HEK293 (cell line): Measurements from ENCODE around the gene LRBA.

Experiments used
- CTCF ChIA-PET: fragments of 350-600 bp; formaldehyde crosslinking; extraction: SDS; loops from one replicate; lab custom pipeline; 2021; ENCODE audit warnings: antibody characterized with exemption; lab: Yijun Ruan, JAX
- POLR2A ChIA-PET: fragments of 300-600 bp; formaldehyde crosslinking; extraction: SDS; loops from one replicate; lab custom pipeline; 2020; ENCODE audit warnings: antibody characterized with exemption, inconsistent platforms; lab: Yijun Ruan, JAX
- H3K27ac ChIP-seq: fragments of 200-500 bp; sonication (Bioruptor generic); 2 replicates; pipeline ENCODE4 v1.5.1; 2014; ENCODE audit warnings: low read depth, low read length, control low read depth, inconsistent platforms; ENCODE audit errors: extremely low read depth
- H3K36me3 ChIP-seq, 2 experiments: fragments of 200-500 bp in 1 of 2; sonication (Bioruptor generic) in 1 of 2; 1 replicate in 1 of 2; 2 replicates in 1 of 2; pipeline ENCODE4 v1.5.1; 2014 to 2017; ENCODE audit warnings: inconsistent platforms in 2 of 2, low read length in 2 of 2; ENCODE audit not compliant: control insufficient read depth in 2 of 2, insufficient read depth in 1 of 2
- H3K4me1 ChIP-seq: fragments of 200-500 bp; sonication (Bioruptor generic); 2 replicates; pipeline ENCODE4 v1.5.1; 2014; ENCODE audit warnings: mild to moderate bottlenecking, low read length, inconsistent platforms; ENCODE audit not compliant: control insufficient read depth, insufficient read depth
- H3K4me3 ChIP-seq: 2 replicates; pipeline ENCODE4 v1.5.1; 2011; ENCODE audit warnings: low read depth, mild to moderate bottlenecking, control low read depth, low read length, moderate library complexity
- H3K9me3 ChIP-seq: fragments of 200-500 bp; sonication (Bioruptor generic); 2 replicates; pipeline ENCODE4 v1.5.1; 2014; ENCODE audit warnings: low read depth, low read length, inconsistent platforms; ENCODE audit not compliant: control insufficient read depth, insufficient read depth
- FEZF1 ChIP-seq: fragments of 450-650 bp; formaldehyde crosslinking; IDR thresholded peaks from 2 replicates; pipeline ENCODE4 v1.5.1; 2016; ENCODE audit warnings: missing biosample characterization, missing genetic modification characterization
- MEIS1 ChIP-seq: sonication (generic); formaldehyde crosslinking; IDR thresholded peaks from 2 replicates; pipeline ENCODE4 v1.8.1; 2022; ENCODE audit warnings: missing genetic modification reagents, mild to moderate bottlenecking, borderline replicate concordance
- PRDM4 ChIP-seq: fragments of 450-650 bp; formaldehyde crosslinking; IDR thresholded peaks from 2 replicates; pipeline ENCODE4 v1.5.1; 2017; ENCODE audit warnings: missing biosample characterization, missing genetic modification characterization
- PRDM6 ChIP-seq: fragments of 450-650 bp; formaldehyde crosslinking; IDR thresholded peaks from 2 replicates; pipeline ENCODE4 v1.5.1; 2017; ENCODE audit warnings: missing biosample characterization, missing genetic modification characterization
- REST ChIP-seq: fragments of 450-650 bp; formaldehyde crosslinking; IDR thresholded peaks from 2 replicates; pipeline ENCODE4 v1.5.1; 2016; ENCODE audit warnings: missing biosample characterization, missing genetic modification characterization
- ZFHX2 ChIP-seq: fragments of 450-650 bp; formaldehyde crosslinking; conservative IDR thresholded peaks from 2 replicates; pipeline ENCODE4 v1.5.1; 2016; ENCODE audit warnings: missing biosample characterization, missing genetic modification characterization
- ZNF121 ChIP-seq: fragments of 450-650 bp; formaldehyde crosslinking; IDR thresholded peaks from 2 replicates; pipeline ENCODE4 v1.5.1; 2016; ENCODE audit warnings: missing biosample characterization, missing genetic modification characterization
- ZNF211 ChIP-seq: fragments of 450-650 bp; formaldehyde crosslinking; IDR thresholded peaks from 2 replicates; pipeline ENCODE4 v1.5.1; 2016; ENCODE audit warnings: low read depth, missing biosample characterization, missing genetic modification characterization
- ZNF391 ChIP-seq: fragments of 450-650 bp; formaldehyde crosslinking; IDR thresholded peaks from 2 replicates; pipeline ENCODE4 v1.5.1; 2016; ENCODE audit warnings: low read depth, missing biosample characterization, missing genetic modification characterization, borderline replicate concordance
- ZNF423 ChIP-seq: fragments of 450-650 bp; formaldehyde crosslinking; IDR thresholded peaks from 2 replicates; pipeline ENCODE4 v1.5.1; 2016; ENCODE audit warnings: missing biosample characterization, missing genetic modification characterization
- ZNF449 ChIP-seq: fragments of 450-650 bp; formaldehyde crosslinking; IDR thresholded peaks from 2 replicates; pipeline ENCODE4 v1.5.1; 2017; ENCODE audit warnings: missing biosample characterization, mild to moderate bottlenecking, missing genetic modification characterization, moderate library complexity
- ZNF488 ChIP-seq: fragments of 450-650 bp; formaldehyde crosslinking; IDR thresholded peaks from 2 replicates; pipeline ENCODE4 v1.5.1; 2016; ENCODE audit warnings: missing biosample characterization, missing genetic modification characterization
- ZNF544 ChIP-seq: fragments of 450-650 bp; formaldehyde crosslinking; IDR thresholded peaks from 2 replicates; pipeline ENCODE4 v1.5.0; 2017; ENCODE audit warnings: missing biosample characterization, missing genetic modification characterization
- ZNF548 ChIP-seq: fragments of 450-650 bp; formaldehyde crosslinking; IDR thresholded peaks from 2 replicates; pipeline ENCODE4 v1.5.1; 2016; ENCODE audit warnings: missing biosample characterization, missing genetic modification characterization
- ZNF560 ChIP-seq: fragments of 450-650 bp; formaldehyde crosslinking; IDR thresholded peaks from 2 replicates; pipeline ENCODE4 v1.5.1; 2017; ENCODE audit warnings: missing biosample characterization, missing genetic modification characterization, borderline replicate concordance
- ZNF600 ChIP-seq: fragments of 450-650 bp; formaldehyde crosslinking; IDR thresholded peaks from 2 replicates; pipeline ENCODE4 v1.5.1; 2016; ENCODE audit warnings: missing biosample characterization, missing genetic modification characterization
- ZNF639 ChIP-seq: fragments of 450-650 bp; formaldehyde crosslinking; IDR thresholded peaks from 2 replicates; pipeline ENCODE4 v1.5.1; 2016; ENCODE audit warnings: missing biosample characterization, missing genetic modification characterization
- ZNF658 ChIP-seq: fragments of 450-650 bp; formaldehyde crosslinking; IDR thresholded peaks from 2 replicates; pipeline ENCODE4; 2016; ENCODE audit warnings: missing biosample characterization, missing genetic modification characterization
- ZNF670 ChIP-seq: fragments of 450-650 bp; formaldehyde crosslinking; IDR thresholded peaks from 2 replicates; pipeline ENCODE4 v1.5.1; 2016; ENCODE audit warnings: missing biosample characterization, missing genetic modification characterization, low read depth
- TF ChIP-seq, protein P1 (sequence below): fragments of 450-650 bp; formaldehyde crosslinking; IDR thresholded peaks from 2 replicates; pipeline ENCODE4 v1.5.1; 2016; ENCODE audit warnings: missing biosample characterization, missing genetic modification characterization

The LRBA gene

GRCh38 chr4:150586162-150586810, 428.8 kb downstream of the LRBA start:
- Histone ChIP-seq H3K4me3 (no peak overlapping the region), H3K4me1 (no peaks in the 10 kb centered on the region), H3K36me3 (peaks cover 0 to 12% of the 10 kb centered on the region in 2 experiments; a peak in 1 of 3 replicates), H3K27ac (no peak overlapping the region)
- TF ChIP-seq ZNF548 (no peak), REST (no peak), ZNF211 (tag by site-specific recombination) (no peak)
- TF ChIP-seq, all 188 proteins: peak for 0
- H3K9me3 ChIP-seq: no peaks in the 10 kb centered on the region
- ChIA-PET POLR2A (no interaction called here), CTCF (no interaction called here)

DNA sequence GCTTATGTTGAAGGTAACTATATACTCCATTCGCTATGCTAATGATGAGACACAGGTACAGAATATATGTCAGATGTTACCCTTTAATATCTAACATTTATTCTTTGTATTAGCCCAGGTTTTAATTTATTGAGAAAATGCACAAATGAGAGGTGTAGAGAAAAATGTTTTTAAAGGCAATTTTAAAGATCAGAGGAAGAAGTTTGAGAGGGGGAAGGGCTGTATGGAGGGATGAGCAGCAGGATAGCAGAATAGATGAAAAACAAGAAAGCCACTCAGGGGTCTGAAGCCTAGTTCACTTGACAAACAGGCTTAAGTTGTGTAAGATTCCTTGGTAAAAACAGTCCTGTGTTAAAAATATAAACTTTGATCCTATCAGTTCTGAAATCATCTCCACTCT, 429.5 kb downstream of the LRBA start:
- CTCF ChIA-PET: no interaction called here
- Histone ChIP-seq H3K4me1 (no peaks in the 10 kb centered on the region), H3K4me3 (no peak overlapping the region), H3K27ac (no peak overlapping the region), H3K36me3 (peaks cover 0 to 12% of the 10 kb centered on the region in 2 experiments; a peak in 1 of 3 replicates), H3K9me3 (no peaks in the 10 kb centered on the region)
- POLR2A ChIA-PET: no interaction called here
- TF ChIP-seq ZNF423 (tag by site-specific recombination) (no peak), ZNF658 (tag by site-specific recombination) (no peak), ZNF670 (tag by site-specific recombination) (no peak), ZNF391 (tag by site-specific recombination) (no peak), ZNF639 (tag by site-specific recombination) (no peak), MEIS1 (CRISPR knock-in tag) (no peak), ZNF560 (tag by site-specific recombination) (no peak), ZNF449 (tag by site-specific recombination) (no peak), ZNF600 (tag by site-specific recombination) (no peak), ZNF488 (tag by site-specific recombination) (no peak), FEZF1 (tag by site-specific recombination) (no peak), ZFHX2 (tag by site-specific recombination) (no peak), PRDM4 (no peak), ZNF121 (tag by site-specific recombination) (no peak), ZNF544 (tag by site-specific recombination) (no peak), PRDM6 (tag by site-specific recombination) (no peak)
- TF ChIP-seq, protein P1, sequence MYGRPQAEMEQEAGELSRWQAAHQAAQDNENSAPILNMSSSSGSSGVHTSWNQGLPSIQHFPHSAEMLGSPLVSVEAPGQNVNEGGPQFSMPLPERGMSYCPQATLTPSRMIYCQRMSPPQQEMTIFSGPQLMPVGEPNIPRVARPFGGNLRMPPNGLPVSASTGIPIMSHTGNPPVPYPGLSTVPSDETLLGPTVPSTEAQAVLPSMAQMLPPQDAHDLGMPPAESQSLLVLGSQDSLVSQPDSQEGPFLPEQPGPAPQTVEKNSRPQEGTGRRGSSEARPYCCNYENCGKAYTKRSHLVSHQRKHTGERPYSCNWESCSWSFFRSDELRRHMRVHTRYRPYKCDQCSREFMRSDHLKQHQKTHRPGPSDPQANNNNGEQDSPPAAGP (tag by site-specific recombination): no peak
